Activated naive CD8-positive, alpha-beta T cell treated with anti-CD3 and anti-CD28 coated beads for 36 hours (primary cell): ENCODE data around the gene COQ3. TPM values are rescaled to one million over a fixed set of nuclear protein-coding genes. Genes with fewer than 3 reads are reported as not detected.

Source experiments
- DNase-seq: peaks from one replicate; pipeline ENCODE4 v3.0.0; 2021
- H3K27ac Mint-ChIP-seq: one replicate; pipeline ENCODE4 v1.8.0; 2022; ENCODE audit warnings: mild to moderate bottlenecking, moderate library complexity, mixed read lengths
- H3K27me3 Mint-ChIP-seq: one replicate; pipeline ENCODE4 v1.8.0; 2022; ENCODE audit warnings: mild to moderate bottlenecking, mixed read lengths
- H3K36me3 Mint-ChIP-seq: one replicate; pipeline ENCODE4 v1.8.0; 2021; ENCODE audit warnings: mild to moderate bottlenecking, mixed read lengths
- H3K4me1 Mint-ChIP-seq: one replicate; pipeline ENCODE4 v1.8.0; 2021; ENCODE audit warnings: mixed read lengths
- H3K4me3 Mint-ChIP-seq: one replicate; pipeline ENCODE4 v1.8.0; 2022; ENCODE audit warnings: mild to moderate bottlenecking, moderate library complexity, mixed read lengths
- H3K9me3 Mint-ChIP-seq: one replicate; pipeline ENCODE4 v1.8.0; 2022; ENCODE audit warnings: mixed read lengths
- total RNA-seq, 2 experiments: library from RNA; stranded (reverse); gene quantifications; one replicate each; pipeline ENCODE4 v1.2.3, GENCODE V29; 2021

The COQ3 gene
- total RNA-seq, 2 experiments from 2014 or later: 21.0 to 23.8 TPM

GRCh38 chr6:99412065-99412464 lies 18.1 kb upstream of the COQ3 start:
- Mint-ChIP-seq H3K36me3 (peaks cover 30% of the 10 kb centered on the region), H3K27ac (no peak overlapping the region), H3K27me3 (no peaks in the 10 kb centered on the region), H3K9me3 (no peaks in the 10 kb centered on the region), H3K4me3 (no peak overlapping the region), H3K4me1 (peaks cover 34% of the 10 kb centered on the region)
- no peak for DNase-seq

GRCh38 chr6:99409672-99410071 lies 15.7 kb upstream of the COQ3 start:
- no peaks in the 10 kb centered on the region for H3K27me3 Mint-ChIP-seq
- H3K36me3 Mint-ChIP-seq: peaks cover 34% of the 10 kb centered on the region
- no peak overlapping the region for H3K27ac Mint-ChIP-seq
- DNase-seq: no peak
- H3K4me1 Mint-ChIP-seq: peaks cover 22% of the 10 kb centered on the region
- no peaks in the 10 kb centered on the region for H3K9me3 Mint-ChIP-seq
- H3K4me3 Mint-ChIP-seq: no peak overlapping the region

GRCh38 chr6:99407076-99407475 lies 13.1 kb upstream of the COQ3 start:
- Mint-ChIP-seq H3K27me3 (no peaks in the 10 kb centered on the region), H3K36me3 (peaks cover 34% of the 10 kb centered on the region), H3K4me3 (no peak overlapping the region), H3K4me1 (peaks cover 8% of the 10 kb centered on the region), H3K27ac (no peak overlapping the region), H3K9me3 (no peaks in the 10 kb centered on the region)
- no peak for DNase-seq

- Mint-ChIP-seq H3K27ac (peak overlapping the region; percentile 30), H3K9me3 (no peaks in the 10 kb centered on the region), H3K4me3 (no peak overlapping the region), H3K4me1 (peaks cover 2% of the 10 kb centered on the region), H3K36me3 (peaks cover 29% of the 10 kb centered on the region), H3K27me3 (no peaks in the 10 kb centered on the region)
- no peak for DNase-seq
These were observed 8.5 kb upstream of the COQ3 start for GRCh38 chr6:99402448-99402847.

- H3K9me3 Mint-ChIP-seq: no peaks in the 10 kb centered on the region
- peaks cover 15% of the 10 kb centered on the region for H3K36me3 Mint-ChIP-seq
- DNase-seq: no peak
- H3K4me3 Mint-ChIP-seq: no peak overlapping the region
- H3K4me1 Mint-ChIP-seq: peaks cover 13% of the 10 kb centered on the region
- H3K27ac Mint-ChIP-seq: no peak overlapping the region
- no peaks in the 10 kb centered on the region for H3K27me3 Mint-ChIP-seq
These were observed 3.3 kb upstream of the COQ3 start for GRCh38 chr6:99397287-99397686.

GRCh38 chr6:99393366-99393697 lies 663 bp downstream of the COQ3 start:
- Mint-ChIP-seq H3K36me3 (peaks cover 6% of the 10 kb centered on the region), H3K9me3 (no peaks in the 10 kb centered on the region), H3K27me3 (no peaks in the 10 kb centered on the region), H3K4me1 (peaks cover 15% of the 10 kb centered on the region), H3K27ac (peak overlapping the region; percentile 91), H3K4me3 (peak overlapping the region; percentile 93)
- no peak for DNase-seq

- peaks cover 4% of the 10 kb centered on the region for H3K36me3 Mint-ChIP-seq
- no peak overlapping the region for H3K27ac Mint-ChIP-seq
- peaks cover 15% of the 10 kb centered on the region for H3K4me1 Mint-ChIP-seq
- H3K4me3 Mint-ChIP-seq: no peak overlapping the region
- no peaks in the 10 kb centered on the region for H3K27me3 Mint-ChIP-seq
- DNase-seq: no peak
- H3K9me3 Mint-ChIP-seq: no peaks in the 10 kb centered on the region
These were observed 3.1 kb downstream of the COQ3 start for GRCh38 chr6:99390896-99391295.

- Mint-ChIP-seq H3K36me3 (peaks cover 4% of the 10 kb centered on the region), H3K27me3 (no peaks in the 10 kb centered on the region), H3K4me3 (no peak overlapping the region), H3K27ac (no peak overlapping the region), H3K4me1 (peaks cover 3% of the 10 kb centered on the region), H3K9me3 (no peaks in the 10 kb centered on the region)
- DNase-seq: no peak
These were observed 9.5 kb downstream of the COQ3 start for GRCh38 chr6:99384507-99384906.

- Mint-ChIP-seq H3K4me1 (peaks cover 2% of the 10 kb centered on the region), H3K4me3 (no peak overlapping the region)
These were observed 15.4 kb downstream of the COQ3 start for GRCh38 chr6:99378636-99379035.

GRCh38 chr6:99369533-99369932 lies 24.5 kb downstream of the COQ3 start:
- Mint-ChIP-seq H3K4me1 (no peaks in the 10 kb centered on the region), H3K36me3 (no peaks in the 10 kb centered on the region), H3K27me3 (no peaks in the 10 kb centered on the region), H3K4me3 (no peak overlapping the region), H3K27ac (no peak overlapping the region), H3K9me3 (no peaks in the 10 kb centered on the region)
- DNase-seq: no peak

More at GRCh38 chr6:99378636-99379035, 15.4 kb downstream of the COQ3 start:
- H3K9me3 Mint-ChIP-seq: no peaks in the 10 kb centered on the region
- no peak overlapping the region for H3K27ac Mint-ChIP-seq
- H3K27me3 Mint-ChIP-seq: no peaks in the 10 kb centered on the region
- H3K36me3 Mint-ChIP-seq: peaks cover 7% of the 10 kb centered on the region
- DNase-seq: no peak

GRCh38 chr6:99366852-99367251 lies 27.1 kb downstream of the COQ3 start:
- no peaks in the 10 kb centered on the region for H3K27me3 Mint-ChIP-seq
- no peak overlapping the region for H3K27ac Mint-ChIP-seq
- no peak for DNase-seq
- no peak overlapping the region for H3K4me3 Mint-ChIP-seq
- no peaks in the 10 kb centered on the region for H3K36me3 Mint-ChIP-seq
- peaks cover 4% of the 10 kb centered on the region for H3K4me1 Mint-ChIP-seq
- no peaks in the 10 kb centered on the region for H3K9me3 Mint-ChIP-seq

- Mint-ChIP-seq H3K4me3 (no peak overlapping the region), H3K4me1 (peaks cover 4% of the 10 kb centered on the region), H3K9me3 (no peaks in the 10 kb centered on the region), H3K36me3 (no peaks in the 10 kb centered on the region), H3K27ac (no peak overlapping the region), H3K27me3 (peaks cover 15% of the 10 kb centered on the region)
- DNase-seq: no peak
These were observed 30.0 kb downstream of the COQ3 start for GRCh38 chr6:99364026-99364425.

GRCh38 chr6:99362678-99363268 lies 31.2 kb downstream of the COQ3 start:
- Mint-ChIP-seq H3K27ac (no peak overlapping the region), H3K27me3 (peaks cover 17% of the 10 kb centered on the region), H3K4me3 (no peak overlapping the region), H3K9me3 (no peaks in the 10 kb centered on the region), H3K36me3 (no peaks in the 10 kb centered on the region), H3K4me1 (peaks cover 4% of the 10 kb centered on the region)
- DNase-seq: no peak

GRCh38 chr6:99359800-99360199 lies 34.2 kb downstream of the COQ3 start:
- no peak for DNase-seq
- H3K4me3 Mint-ChIP-seq: no peak overlapping the region
- no peaks in the 10 kb centered on the region for H3K9me3 Mint-ChIP-seq
- no peaks in the 10 kb centered on the region for H3K36me3 Mint-ChIP-seq
- peaks cover 33% of the 10 kb centered on the region for H3K27me3 Mint-ChIP-seq
- peaks cover 4% of the 10 kb centered on the region for H3K4me1 Mint-ChIP-seq
- H3K27ac Mint-ChIP-seq: no peak overlapping the region

- Mint-ChIP-seq H3K36me3 (no peaks in the 10 kb centered on the region), H3K4me3 (no peak overlapping the region), H3K27me3 (peaks cover 54% of the 10 kb centered on the region), H3K9me3 (no peaks in the 10 kb centered on the region), H3K27ac (no peak overlapping the region), H3K4me1 (no peaks in the 10 kb centered on the region)
- no peak for DNase-seq
These were observed 37.4 kb downstream of the COQ3 start for GRCh38 chr6:99356641-99357040.

GRCh38 chr6:99354983-99355382 lies 39.0 kb downstream of the COQ3 start:
- H3K27me3 Mint-ChIP-seq: peaks cover 57% of the 10 kb centered on the region
- no peak for DNase-seq
- no peaks in the 10 kb centered on the region for H3K4me1 Mint-ChIP-seq
- no peaks in the 10 kb centered on the region for H3K9me3 Mint-ChIP-seq
- H3K36me3 Mint-ChIP-seq: no peaks in the 10 kb centered on the region
- H3K27ac Mint-ChIP-seq: no peak overlapping the region
- no peak overlapping the region for H3K4me3 Mint-ChIP-seq
